Measurements from ENCODE around the gene CDON. TPM values are rescaled to one million over a fixed set of nuclear protein-coding genes. Genes with fewer than 3 reads are reported as not detected.

The CDON gene
- total and polyA plus RNA-seq, 2 of the 13 experiments (the other 11 are each of a cell fraction or from before 2014, with no cell fraction given): 9.6 to 12.8 TPM

- DNase-seq (ENCODE audit: low spot score): no peak
- no TSS peak for BruUV-seq (replicated peaks)
- no peaks in the 10 kb centered on the region for H3K36me3 ChIP-seq (replicated peaks in 1 of 2; ENCODE audit: control insufficient read depth in 1 of 2, insufficient read depth in 2 of 2, low read length in 2 of 2)
- no peak for ATAC-seq
- H4K20me1 ChIP-seq (ENCODE audit: insufficient read depth, low read length): no peaks in the 10 kb centered on the region
- no peaks in the 10 kb centered on the region for H3K9me3 ChIP-seq (ENCODE audit: low read length)
- H3K79me2 ChIP-seq (ENCODE audit: insufficient read depth, low read length): no peaks in the 10 kb centered on the region
- H3K9ac ChIP-seq (ENCODE audit: insufficient read depth, low read depth, low read length): no peak overlapping the region
- H3K4me3 ChIP-seq (replicated peaks in 1 of 3; ENCODE audit: insufficient read depth in 1 of 3, low read depth in 2 of 3, low read length in 3 of 3): no peak overlapping the region
- H3K4me1 ChIP-seq (ENCODE audit: insufficient read depth, low read length): peaks cover 53% of the 10 kb centered on the region
- no peak for FAIRE-seq
- no peak overlapping the region for H3K4me2 ChIP-seq (ENCODE audit: low read depth, low read length)
- 79% methylated on average over 12 of the region's 12 CpGs for WGBS (ENCODE audit: low lambda C conversion rate)
- ChIA-PET CTCF (ENCODE audit: low intra/inter-chr PET ratio, low total read pairs) (no interaction called here), POLR2A (no interaction called here)
- H3K27ac ChIP-seq (ENCODE audit: extremely low read length, insufficient read depth, low read length): no peak overlapping the region
- H2AFZ ChIP-seq (ENCODE audit: low read length): no peak overlapping the region
- intact Hi-C loops (cut with micrococcal nuclease; ENCODE audit: unreplicated experiment): no loop called here
- H3K27me3 ChIP-seq (ENCODE audit: control insufficient read depth in 1 of 2, insufficient read depth in 2 of 2, low read length in 2 of 2): no peaks in the 10 kb centered on the region
- in situ Hi-C loops (cut with HindIII; ENCODE audit: extremely low pct_ligation_motif_present, low pct_unique_long_range_greater_than_20kb): no loop called here
- TF ChIP-seq ZNF775 (CRISPR knock-in tag; IDR thresholded peaks at IDR 0.05; ENCODE audit: borderline replicate concordance) (no peak), ATAD3A (CRISPR knock-in tag; IDR thresholded peaks at IDR 0.05) (no peak), GFI1 (CRISPR knock-in tag; IDR thresholded peaks at IDR 0.05; ENCODE audit: borderline replicate concordance) (no peak), ZNF781 (CRISPR knock-in tag; IDR thresholded peaks at IDR 0.05; ENCODE audit: borderline replicate concordance, not compliant biosample characterization) (no peak), ELK4 (CRISPR knock-in tag; IDR thresholded peaks at IDR 0.05; ENCODE audit: borderline replicate concordance) (no peak), MTF2 (CRISPR knock-in tag; IDR thresholded peaks at IDR 0.05; ENCODE audit: borderline replicate concordance) (no peak), ZNF83 (CRISPR knock-in tag; IDR thresholded peaks at IDR 0.05; ENCODE audit: borderline replicate concordance) (no peak), XRCC5 (optimal IDR thresholded peaks at IDR 0.05; ENCODE audit: low read length) (no peak), ZNF543 (CRISPR knock-in tag; IDR thresholded peaks at IDR 0.05) (no peak), LBX2 (CRISPR knock-in tag; IDR thresholded peaks at IDR 0.05; ENCODE audit: borderline replicate concordance) (no peak)
- TF ChIP-seq, protein P1, sequence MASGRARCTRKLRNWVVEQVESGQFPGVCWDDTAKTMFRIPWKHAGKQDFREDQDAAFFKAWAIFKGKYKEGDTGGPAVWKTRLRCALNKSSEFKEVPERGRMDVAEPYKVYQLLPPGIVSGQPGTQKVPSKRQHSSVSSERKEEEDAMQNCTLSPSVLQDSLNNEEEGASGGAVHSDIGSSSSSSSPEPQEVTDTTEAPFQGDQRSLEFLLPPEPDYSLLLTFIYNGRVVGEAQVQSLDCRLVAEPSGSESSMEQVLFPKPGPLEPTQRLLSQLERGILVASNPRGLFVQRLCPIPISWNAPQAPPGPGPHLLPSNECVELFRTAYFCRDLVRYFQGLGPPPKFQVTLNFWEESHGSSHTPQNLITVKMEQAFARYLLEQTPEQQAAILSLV (CRISPR knock-in tag; IDR thresholded peaks at IDR 0.05; ENCODE audit: borderline replicate concordance): no peak
- TF ChIP-seq, protein P2, sequence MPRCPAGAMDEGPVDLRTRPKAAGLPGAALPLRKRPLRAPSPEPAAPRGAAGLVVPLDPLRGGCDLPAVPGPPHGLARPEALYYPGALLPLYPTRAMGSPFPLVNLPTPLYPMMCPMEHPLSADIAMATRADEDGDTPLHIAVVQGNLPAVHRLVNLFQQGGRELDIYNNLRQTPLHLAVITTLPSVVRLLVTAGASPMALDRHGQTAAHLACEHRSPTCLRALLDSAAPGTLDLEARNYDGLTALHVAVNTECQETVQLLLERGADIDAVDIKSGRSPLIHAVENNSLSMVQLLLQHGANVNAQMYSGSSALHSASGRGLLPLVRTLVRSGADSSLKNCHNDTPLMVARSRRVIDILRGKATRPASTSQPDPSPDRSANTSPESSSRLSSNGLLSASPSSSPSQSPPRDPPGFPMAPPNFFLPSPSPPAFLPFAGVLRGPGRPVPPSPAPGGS (CRISPR knock-in tag; IDR thresholded peaks at IDR 0.05): no peak
- TF ChIP-seq, protein P3, sequence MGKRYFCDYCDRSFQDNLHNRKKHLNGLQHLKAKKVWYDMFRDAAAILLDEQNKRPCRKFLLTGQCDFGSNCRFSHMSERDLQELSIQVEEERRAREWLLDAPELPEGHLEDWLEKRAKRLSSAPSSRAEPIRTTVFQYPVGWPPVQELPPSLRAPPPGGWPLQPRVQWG (CRISPR knock-in tag; IDR thresholded peaks at IDR 0.05; ENCODE audit: borderline replicate concordance, low read depth): no peak
- TF ChIP-seq, protein P4, sequence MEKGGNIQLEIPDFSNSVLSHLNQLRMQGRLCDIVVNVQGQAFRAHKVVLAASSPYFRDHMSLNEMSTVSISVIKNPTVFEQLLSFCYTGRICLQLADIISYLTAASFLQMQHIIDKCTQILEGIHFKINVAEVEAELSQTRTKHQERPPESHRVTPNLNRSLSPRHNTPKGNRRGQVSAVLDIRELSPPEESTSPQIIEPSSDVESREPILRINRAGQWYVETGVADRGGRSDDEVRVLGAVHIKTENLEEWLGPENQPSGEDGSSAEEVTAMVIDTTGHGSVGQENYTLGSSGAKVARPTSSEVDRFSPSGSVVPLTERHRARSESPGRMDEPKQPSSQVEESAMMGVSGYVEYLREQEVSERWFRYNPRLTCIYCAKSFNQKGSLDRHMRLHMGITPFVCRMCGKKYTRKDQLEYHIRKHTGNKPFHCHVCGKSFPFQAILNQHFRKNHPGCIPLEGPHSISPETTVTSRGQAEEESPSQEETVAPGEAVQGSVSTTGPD (CRISPR knock-in tag; IDR thresholded peaks at IDR 0.05): no peak
- TF ChIP-seq, protein P5, sequence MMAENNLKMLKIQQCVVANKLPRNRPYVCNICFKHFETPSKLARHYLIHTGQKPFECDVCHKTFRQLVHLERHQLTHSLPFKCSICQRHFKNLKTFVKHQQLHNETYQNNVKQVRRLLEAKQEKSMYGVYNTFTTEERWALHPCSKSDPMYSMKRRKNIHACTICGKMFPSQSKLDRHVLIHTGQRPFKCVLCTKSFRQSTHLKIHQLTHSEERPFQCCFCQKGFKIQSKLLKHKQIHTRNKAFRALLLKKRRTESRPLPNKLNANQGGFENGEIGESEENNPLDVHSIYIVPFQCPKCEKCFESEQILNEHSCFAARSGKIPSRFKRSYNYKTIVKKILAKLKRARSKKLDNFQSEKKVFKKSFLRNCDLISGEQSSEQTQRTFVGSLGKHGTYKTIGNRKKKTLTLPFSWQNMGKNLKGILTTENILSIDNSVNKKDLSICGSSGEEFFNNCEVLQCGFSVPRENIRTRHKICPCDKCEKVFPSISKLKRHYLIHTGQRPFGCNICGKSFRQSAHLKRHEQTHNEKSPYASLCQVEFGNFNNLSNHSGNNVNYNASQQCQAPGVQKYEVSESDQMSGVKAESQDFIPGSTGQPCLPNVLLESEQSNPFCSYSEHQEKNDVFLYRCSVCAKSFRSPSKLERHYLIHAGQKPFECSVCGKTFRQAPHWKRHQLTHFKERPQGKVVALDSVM (CRISPR knock-in tag; IDR thresholded peaks at IDR 0.05): no peak
These were observed 136.0 kb downstream of the CDON start for GRCh38 chr11:125926682-125927081.

All from HepG2 (cell line).